AG09309 (cell line): ENCODE results near the gene CD209.
"Not testable (repeated sequence)": the region's sequence is repeated elsewhere in the genome, so short reads cannot be mapped to it uniquely, and the experiment has no call there.

Source experiments
- DNase-seq: peaks from one replicate; pipeline ENCODE4 v3.0.0-alpha.2; 2010; ENCODE audit warnings: low read depth
- H3K4me3 ChIP-seq: 2 replicates; pipeline ENCODE4 v1.5.1; 2011; ENCODE audit warnings: mild to moderate bottlenecking, low read depth, low read length, moderate library complexity; ENCODE audit not compliant: control insufficient read depth
- CTCF ChIP-seq: IDR thresholded peaks from 2 replicates; pipeline ENCODE4 v1.5.1; 2011; ENCODE audit warnings: mild to moderate bottlenecking, low read depth, low read length, inconsistent platforms; ENCODE audit not compliant: insufficient read depth, control insufficient read depth; ENCODE audit errors: missing control alignments

CD209 gene

GRCh38 chr19:7746903-7747884, at the start of gene CD209:
CD209 (minus strand) TSS chr19:7747534; CDS start chr19:7747511, 23 bp downstream.
- H3K4me3 ChIP-seq = no peak within 1 kb of the TSS
- no peak for DNase-seq
- TF ChIP-seq CTCF = no peak

DNA sequence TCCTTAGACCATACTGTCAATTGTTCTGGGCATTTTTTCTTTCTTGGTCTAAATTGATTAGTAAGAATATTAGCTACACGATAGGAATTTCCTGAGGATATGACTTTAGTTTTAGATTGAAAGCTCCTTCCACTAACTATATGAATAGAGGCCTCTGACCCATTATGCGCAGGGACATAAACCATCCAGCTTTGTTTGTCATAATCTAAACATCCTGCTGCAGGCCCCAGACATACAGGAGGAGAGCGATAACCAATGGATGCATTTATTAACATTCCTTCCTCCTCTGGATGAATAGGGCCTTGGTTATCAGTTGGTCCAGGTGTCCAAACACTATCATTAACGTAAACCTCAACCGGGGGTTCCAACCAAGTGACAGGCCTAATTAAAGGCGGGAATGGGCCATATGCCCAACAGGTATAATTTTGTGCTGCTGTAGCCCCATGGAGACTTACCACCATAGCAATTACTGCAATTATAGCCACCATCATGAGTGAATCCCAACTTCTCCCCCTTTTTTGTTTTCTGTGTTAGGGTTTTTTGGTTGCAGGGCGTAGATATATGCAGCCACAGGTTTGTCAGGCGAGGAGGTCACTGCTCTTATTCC, 48.3 kb upstream of the CD209 start:
- no peak for TF ChIP-seq CTCF
- no peak overlapping the region for H3K4me3 ChIP-seq
- no peak for DNase-seq

DNA sequence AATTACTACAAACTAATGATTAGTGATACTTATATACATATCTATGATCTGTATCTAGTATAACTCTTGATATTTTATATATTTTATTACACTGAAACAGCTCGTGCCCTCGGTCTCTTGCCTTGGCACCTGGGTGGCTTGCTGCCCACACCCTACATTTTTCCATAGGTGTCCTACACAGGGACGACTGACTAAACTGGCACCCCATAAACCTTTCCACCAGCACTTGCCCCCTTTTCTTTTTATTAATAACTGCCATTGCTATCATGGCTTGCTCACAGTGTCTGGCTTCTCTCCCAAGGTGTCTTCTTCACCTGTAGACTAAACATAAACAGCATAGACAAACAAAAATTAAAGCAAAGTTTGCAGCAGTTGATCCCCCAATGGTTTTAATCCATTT, 46.2 kb upstream of the CD209 start:
- no peak for TF ChIP-seq CTCF
- no peak overlapping the region for H3K4me3 ChIP-seq
- no peak for DNase-seq

GRCh38 chr19:7792701-7793100, 45.4 kb upstream of the CD209 start:
- H3K4me3 ChIP-seq = not testable (repeated sequence)

GRCh38 chr19:7792281-7792680, 44.9 kb upstream of the CD209 start:
- no peak for TF ChIP-seq CTCF
- no peak for DNase-seq
- no peak overlapping the region for H3K4me3 ChIP-seq

More at GRCh38 chr19:7792701-7793100, 45.4 kb upstream of the CD209 start:
- DNase-seq = not testable (repeated sequence)

DNA sequence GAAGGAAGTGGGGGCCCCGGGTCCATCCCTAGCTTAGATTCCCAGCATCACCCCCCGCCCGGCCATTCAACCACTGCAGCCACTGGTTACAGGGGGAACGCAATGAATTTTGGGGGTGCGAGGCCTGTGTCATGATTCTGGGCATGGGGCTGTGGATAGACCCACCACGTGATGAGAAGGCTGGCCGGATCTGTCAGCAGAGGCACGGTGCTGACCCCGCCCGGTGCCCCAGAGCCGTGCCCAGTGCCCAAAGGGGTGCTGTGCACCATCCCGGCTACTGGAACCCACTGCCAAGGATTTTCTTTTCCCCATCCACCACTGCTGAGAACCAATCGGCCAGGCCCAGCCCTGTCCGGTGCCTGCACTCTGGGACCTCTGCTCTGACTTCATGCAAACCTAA, 43.1 kb upstream of the CD209 start:
- TF ChIP-seq CTCF = no peak
- H3K4me3 ChIP-seq = no peak overlapping the region
- no peak for DNase-seq

DNA sequence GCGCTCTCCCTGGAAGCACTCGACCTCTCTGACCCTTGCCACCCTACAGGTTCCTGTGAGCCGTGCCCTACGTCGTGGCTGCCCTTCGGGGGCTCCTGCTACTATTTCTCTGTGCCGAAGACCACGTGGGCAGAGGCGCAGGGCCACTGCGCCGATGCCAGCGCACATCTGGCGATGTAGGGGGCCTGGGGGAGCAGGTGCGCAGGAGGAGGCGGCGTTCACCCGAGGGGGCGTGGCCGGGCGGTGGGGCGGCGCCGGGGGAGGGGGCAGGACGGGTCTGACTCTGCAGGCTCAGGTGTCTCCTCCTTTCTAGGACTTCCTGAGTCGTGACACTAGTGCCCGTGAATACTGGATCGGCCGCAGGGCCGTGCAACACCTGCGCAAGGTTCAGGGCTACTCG, 42.1 kb upstream of the CD209 start:
- no peak for DNase-seq
- no peak for TF ChIP-seq CTCF
- H3K4me3 ChIP-seq = no peak overlapping the region
